H1 (cell line): Measurements from ENCODE around the gene GATB. TPM values are rescaled to one million over a fixed set of nuclear protein-coding genes. Genes with fewer than 3 reads are reported as not detected.

Experiments used
- CTCF ChIA-PET: fragments of 300-600 bp; sonication (Branson Sonifier 250); formaldehyde crosslinking; loops from one replicate; lab custom pipeline; 2021; ENCODE audit not compliant: partially characterized antibody; lab: Charles Lee
- POLR2A ChIA-PET: fragments of 300-600 bp; sonication (Branson Sonifier 250); formaldehyde crosslinking; loops from one replicate; lab custom pipeline; 2021; ENCODE audit warnings: inconsistent platforms; ENCODE audit not compliant: partially characterized antibody; lab: Charles Lee
- DNase-seq, 2 experiments: peaks; one replicate each; pipeline versions ENCODE4 v3.0.0 to v3.0.0-alpha.2; 2010 to 2022; ENCODE audit warnings: low spot score in 2 of 2, low read depth in 1 of 2, mixed read lengths in 1 of 2
- FAIRE-seq: peaks from 2 replicates; lab custom pipeline; 2011; peaks lifted over from hg19 to GRCh38; lab: Jason Lieb, UNC
- H2AFZ ChIP-seq: 2 replicates; pipeline ENCODE4 v1.8.1; 2012; ENCODE audit warnings: low read length, inconsistent platforms
- H2AK5ac ChIP-seq: 2 replicates; pipeline ENCODE4 v1.6.1; 2013; ENCODE audit warnings: low read depth, low read length
- H2BK120ac ChIP-seq: replicated peaks from 2 replicates; pipeline ENCODE3; 2013; ENCODE audit warnings: low read depth, low read length, inconsistent platforms
- H2BK12ac ChIP-seq: 2 replicates; pipeline ENCODE4 v1.6.1; 2013; ENCODE audit warnings: low read depth, low read length
- H2BK15ac ChIP-seq: 2 replicates; pipeline ENCODE4 v1.6.1; 2013; ENCODE audit warnings: low read length
- H2BK20ac ChIP-seq: 2 replicates; pipeline ENCODE4 v1.6.1; 2013; ENCODE audit warnings: low read length
- H2BK5ac ChIP-seq: 2 replicates; pipeline ENCODE4 v1.6.1; 2013; ENCODE audit warnings: low read depth, low read length
- H3K14ac ChIP-seq: 2 replicates; pipeline ENCODE4 v1.6.1; 2013; ENCODE audit warnings: inconsistent platforms; ENCODE audit not compliant: insufficient read length
- H3K18ac ChIP-seq: 2 replicates; pipeline ENCODE4 v1.6.1; 2013; ENCODE audit warnings: low read length; ENCODE audit errors: extremely low read depth
- H3K23ac ChIP-seq: 2 replicates; pipeline ENCODE4 v1.6.1; 2013; ENCODE audit warnings: inconsistent platforms; ENCODE audit not compliant: insufficient read length
- H3K23me2 ChIP-seq: 2 replicates; pipeline ENCODE4 v1.6.1; 2013; ENCODE audit warnings: low read depth, low read length
- H3K27ac ChIP-seq: 2 replicates; pipeline ENCODE4 v1.6.1; 2011; ENCODE audit warnings: low read depth, low read length, inconsistent platforms
- H3K27me3 ChIP-seq, 4 experiments: replicated peaks in 1 of 4; 1 replicate in 1 of 4; 2 replicates in 3 of 4; pipeline versions ENCODE4 v1.6.1 to v1.8.1; 2011 to 2013; ENCODE audit warnings: low read length in 3 of 4, mild to moderate bottlenecking in 3 of 4, inconsistent platforms in 2 of 4, mixed read lengths in 2 of 4, moderate library complexity in 1 of 4; ENCODE audit not compliant: control insufficient read depth in 3 of 4, insufficient read depth in 3 of 4; ENCODE audit errors: extremely low read depth in 1 of 4
- H3K36me3 ChIP-seq, 4 experiments: 2 replicates each; pipeline versions ENCODE4 v1.6.1 to v1.8.1; 2011 to 2013; ENCODE audit warnings: mild to moderate bottlenecking in 4 of 4, low read length in 3 of 4, moderate library complexity in 2 of 4, control low read depth in 1 of 4, inconsistent platforms in 1 of 4; ENCODE audit not compliant: insufficient read depth in 4 of 4, control insufficient read depth in 2 of 4
- H3K4ac ChIP-seq: replicated peaks from 2 replicates; pipeline ENCODE3; 2013; ENCODE audit warnings: low read length, low read depth, mixed read lengths, inconsistent platforms; ENCODE audit not compliant: insufficient read length
- H3K4me1 ChIP-seq, 4 experiments: replicated peaks in 1 of 4; 1 replicate in 1 of 4; 2 replicates in 3 of 4; pipeline versions ENCODE4 v1.6.1 to v1.8.1; 2011 to 2013; ENCODE audit warnings: low read length in 3 of 4, inconsistent platforms in 2 of 4, mixed read lengths in 1 of 4; ENCODE audit not compliant: insufficient read depth in 4 of 4, control insufficient read depth in 3 of 4
- H3K4me2 ChIP-seq, 2 experiments: 2 replicates each; pipeline versions ENCODE4 v1.6.1 to v1.8.1; 2011 to 2013; ENCODE audit warnings: low read depth in 2 of 2, low read length in 2 of 2, control low read depth in 1 of 2, inconsistent platforms in 1 of 2, mild to moderate bottlenecking in 1 of 2; ENCODE audit not compliant: insufficient read depth in 1 of 2
- H3K4me3 ChIP-seq, 4 experiments: fragments of 200-600, 300-600 bp in 1 of 4; sonication (generic), shearing (Covaris generic), sonication (Bioruptor Twin) in 1 of 4; 2 replicates each; pipeline versions ENCODE4 v1.5.1 to v1.8.1; 2011 to 2016; ENCODE audit warnings: low read length in 4 of 4, low read depth in 3 of 4, control low read depth in 2 of 4, inconsistent platforms in 2 of 4, mild to moderate bottlenecking in 2 of 4, mixed read lengths in 1 of 4, moderate library complexity in 1 of 4; ENCODE audit not compliant: insufficient read depth in 2 of 4; ENCODE audit errors: extremely low read depth in 1 of 4
- H3K56ac ChIP-seq: replicated peaks from 2 replicates; pipeline ENCODE3; 2013; ENCODE audit warnings: low read depth, mild to moderate bottlenecking, mixed read lengths, low read length, inconsistent platforms; ENCODE audit not compliant: insufficient read length
- H3K79me1 ChIP-seq: 2 replicates; pipeline ENCODE4 v1.6.1; 2013; ENCODE audit warnings: low read depth, low read length, control low read depth
- H3K79me2 ChIP-seq, 2 experiments: 2 replicates each; pipeline versions ENCODE4 v1.6.1 to v1.8.1; 2012 to 2013; ENCODE audit warnings: low read length in 2 of 2, mild to moderate bottlenecking in 2 of 2, inconsistent platforms in 1 of 2; ENCODE audit not compliant: insufficient read depth in 2 of 2, control insufficient read depth in 1 of 2
- H3K9ac ChIP-seq, 4 experiments: replicated peaks in 1 of 4; 1 replicate in 1 of 4; 2 replicates in 3 of 4; pipeline versions ENCODE4 v1.6.1 to v1.8.1; 2011 to 2013; ENCODE audit warnings: low read depth in 3 of 4, low read length in 3 of 4, control low read depth in 2 of 4, mild to moderate bottlenecking in 2 of 4, moderate library complexity in 2 of 4, inconsistent platforms in 1 of 4; ENCODE audit errors: extremely low read depth in 1 of 4
- H3K9me3 ChIP-seq, 2 experiments: 2 replicates each; pipeline versions ENCODE4 v1.6.1 to v1.8.1; 2012 to 2013; ENCODE audit warnings: mild to moderate bottlenecking in 2 of 2, moderate library complexity in 2 of 2, control low read depth in 1 of 2, inconsistent platforms in 1 of 2, low read depth in 1 of 2, low read length in 1 of 2, mixed read lengths in 1 of 2; ENCODE audit not compliant: insufficient read depth in 2 of 2
- H4K20me1 ChIP-seq, 2 experiments: replicated peaks in 1 of 2; 2 replicates each; pipeline versions ENCODE3 to v1.8.1; 2011 to 2013; ENCODE audit warnings: inconsistent platforms in 2 of 2, low read length in 2 of 2, mild to moderate bottlenecking in 1 of 2; ENCODE audit not compliant: insufficient read depth in 2 of 2, control insufficient read depth in 1 of 2
- H4K5ac ChIP-seq: 2 replicates; pipeline ENCODE4 v1.6.1; 2013; ENCODE audit warnings: low read length, low read depth, mixed read lengths, inconsistent platforms; ENCODE audit not compliant: insufficient read length
- H4K8ac ChIP-seq: 2 replicates; pipeline ENCODE4 v1.8.0; 2013; ENCODE audit warnings: mild to moderate bottlenecking, moderate library complexity, low read length, inconsistent platforms; ENCODE audit not compliant: insufficient read depth; ENCODE audit errors: extremely low read depth
- H4K91ac ChIP-seq: replicated peaks from 2 replicates; pipeline ENCODE3; 2013; ENCODE audit warnings: low read length, mixed read lengths, inconsistent platforms; ENCODE audit not compliant: insufficient read length
- BRCA1 ChIP-seq: IDR thresholded peaks from 2 replicates; pipeline ENCODE4 v1.6.1; 2012; ENCODE audit warnings: low read depth, low read length, improper control_type of control experiment
- CBX8 ChIP-seq: fragments of 300-800, 300-1000 bp; sonication (generic); IDR thresholded peaks from 2 replicates; pipeline ENCODE4 v1.7.1; 2016; ENCODE audit warnings: low read depth, low read length, borderline replicate concordance
- CREB1 ChIP-seq: IDR thresholded peaks from 2 replicates; pipeline ENCODE4 v1.6.1; 2012; ENCODE audit warnings: inconsistent platforms
- MAFK ChIP-seq: IDR thresholded peaks from 2 replicates; pipeline ENCODE4 v1.6.1; 2012; ENCODE audit warnings: low read depth, mild to moderate bottlenecking, improper control_type of control experiment, low read length
- PHF8 ChIP-seq: fragments of 200-600 bp; sonication (generic); conservative IDR thresholded peaks from 2 replicates; pipeline ENCODE4 v1.7.1; 2012; ENCODE audit warnings: low read depth, mild to moderate bottlenecking, inconsistent platforms, low read length, moderate library complexity
- POLR2AphosphoS5 ChIP-seq: IDR thresholded peaks from 2 replicates; pipeline ENCODE4 v1.6.1; 2011; ENCODE audit warnings: low read depth, low read length
- RFX5 ChIP-seq: IDR thresholded peaks from 2 replicates; pipeline ENCODE4 v1.6.1; 2011; ENCODE audit warnings: low read depth, low read length, improper control_type of control experiment, borderline replicate concordance
- SP1 ChIP-seq: IDR thresholded peaks from 2 replicates; pipeline ENCODE4 v1.6.1; 2011; ENCODE audit warnings: low read depth, low read length
- TEAD4 ChIP-seq: IDR thresholded peaks from 2 replicates; pipeline ENCODE4 v1.6.1; 2012; ENCODE audit warnings: low read depth, low read length, inconsistent platforms, mixed read lengths
- ZNF274 ChIP-seq: IDR thresholded peaks from 2 replicates; pipeline ENCODE4 v1.7.0; 2012; ENCODE audit warnings: low read length, borderline replicate concordance; ENCODE audit errors: extremely low read depth
- WGBS, 2 experiments: shearing (Covaris generic) in 1 of 2; methylation state at CpG; one replicate each; pipeline versions ENCODE4 v1.1.6 to v1.1.7; 2013 to 2015; ENCODE audit warnings: low lambda C conversion rate in 2 of 2, mixed read lengths in 2 of 2, inconsistent platforms in 1 of 2, low coverage in 1 of 2, missing lambda C conversion rate in 1 of 2; ENCODE audit not compliant: insufficient replicate concordance in 2 of 2, insufficient coverage in 1 of 2, insufficient read length in 1 of 2; ENCODE audit errors: extremely low coverage in 1 of 2, missing lambda C conversion rate in 1 of 2; 5-methylcytosine and 5-hydroxymethylcytosine counted together
- polyA plus RNA-seq, 7 experiments: library from polyadenylated mRNA; depleted of rRNA in 3 of 7; stranded (reverse) in 5 of 7; unstranded in 2 of 7; fragments of >200 nt in 5 of 7; fragments of 200-250 nt in 2 of 7; gene quantifications; 1 replicate in 5 of 7; 2 replicates in 1 of 7; 4 replicates in 1 of 7; pipeline versions ENCODE4 v1.2.1 to v1.2.3, GENCODE V29; 2011 to 2013; ENCODE audit warnings: missing spikeins in 2 of 7, mixed read lengths in 2 of 7
- total RNA-seq: library from RNA; stranded (reverse); fragmentation: NEBNext Ultra II Directional; extraction: Animal tissue kit (Norgen Biotek cat#: 25700); gene quantifications from 2 replicates; pipeline ENCODE4 v1.2.1, GENCODE V29; 2021
- TF ChIP-seq, protein P1 (sequence below): IDR thresholded peaks from 2 replicates; pipeline ENCODE4 v1.6.1; 2012; ENCODE audit warnings: inconsistent platforms

GATB gene
- total and polyA plus RNA-seq, 2 of the 8 experiments (the other 6 are each of a cell fraction or from before 2014, with no cell fraction given): 15.3 to 18.0 TPM

GRCh38 chr4:151676301-151676700, 84.5 kb downstream of the GATB start:
- no peak overlapping the region for H3K14ac ChIP-seq
- H2BK20ac ChIP-seq: no peak overlapping the region
- H3K27me3 ChIP-seq: no peaks in the 10 kb centered on the region
- DNase-seq (no peak), FAIRE-seq (no peak)
- H3K27ac ChIP-seq: no peak overlapping the region
- TF ChIP-seq SP1: no peak
- TF ChIP-seq CBX8: no peak
- no peak for TF ChIP-seq PHF8
- no peak for TF ChIP-seq BRCA1
- no peak for TF ChIP-seq POLR2AphosphoS5
- TF ChIP-seq ZNF274: no peak
- TF ChIP-seq, protein P1, sequence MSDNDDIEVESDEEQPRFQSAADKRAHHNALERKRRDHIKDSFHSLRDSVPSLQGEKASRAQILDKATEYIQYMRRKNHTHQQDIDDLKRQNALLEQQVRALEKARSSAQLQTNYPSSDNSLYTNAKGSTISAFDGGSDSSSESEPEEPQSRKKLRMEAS: no peak
- TF ChIP-seq MAFK: no peak
- TF ChIP-seq CREB1: no peak
- no peak for TF ChIP-seq RFX5
- TF ChIP-seq TEAD4: no peak
- no peak overlapping the region for H2BK5ac ChIP-seq
- no peak overlapping the region for H3K4ac ChIP-seq
- no peak overlapping the region for H2AFZ ChIP-seq
- H4K5ac ChIP-seq: no peak overlapping the region
- no peak overlapping the region for H3K4me2 ChIP-seq
- no peak overlapping the region for H3K56ac ChIP-seq
- H3K23ac ChIP-seq: no peak overlapping the region
- no peak overlapping the region for H2BK12ac ChIP-seq
- no peaks in the 10 kb centered on the region for H4K20me1 ChIP-seq
- no peak overlapping the region for H3K4me3 ChIP-seq
- H3K4me1 ChIP-seq: peaks cover 1 to 7% (median 3%) of the 10 kb centered on the region in 4 experiments; a peak in 5 of 7 replicates
- no peak overlapping the region for H4K8ac ChIP-seq
- no peak overlapping the region for H2BK15ac ChIP-seq
- 0 out of 8 replicates have a peak, but pooled peaks cover 0 to 2% (median 0%) of the 10 kb centered on the region in 4 experiments for H3K36me3 ChIP-seq
- no peak overlapping the region for H3K18ac ChIP-seq
- no peaks in the 10 kb centered on the region for H3K79me1 ChIP-seq
- CTCF ChIA-PET: interaction anchor here (1.2 to 1.9 kb wide), 2 partner anchors 8 to 12 kb away, joined by 3 to 6 read pairs; no protein-coding TSS in a partner anchor
- POLR2A ChIA-PET: interaction anchor here (1.0 kb wide), 1 partner anchor 54 kb away, joined by 3 read pairs; no protein-coding TSS in a partner anchor
- no peaks in the 10 kb centered on the region for H3K9me3 ChIP-seq
- H3K23me2 ChIP-seq: no peaks in the 10 kb centered on the region
- H4K91ac ChIP-seq: no peak overlapping the region
- no peak overlapping the region for H3K9ac ChIP-seq
- H2AK5ac ChIP-seq: no peak overlapping the region
- 91% methylated on average over 11 of the region's 11 CpGs; no CpG with 5 or more reads in 1 of the 2 experiments for WGBS, 2 experiments
- H3K79me2 ChIP-seq: no peaks in the 10 kb centered on the region
- no peak overlapping the region for H2BK120ac ChIP-seq
